Right atrium auricular region (tissue), 2 donors: Measurements from ENCODE around the gene HDAC9. TPM values are rescaled to one million over a fixed set of nuclear protein-coding genes. Genes with fewer than 3 reads are reported as not detected.

Experiments
- DNase-seq: peaks from one replicate; pipeline ENCODE4 v3.0.0-alpha.2; 2019; ENCODE audit warnings: low spot score
- H3K27ac ChIP-seq, 2 donors: fragments of 200-600 bp; sonication (generic); 1 replicate in 1 of 2; 2 replicates in 1 of 2; pipeline ENCODE4 v1.5.1; 2016 to 2019
- H3K27me3 ChIP-seq, 2 donors: fragments of 200-600 bp; sonication (generic); one replicate each; pipeline versions ENCODE4 v1.5.1 to v1.6.0; 2017 to 2019
- H3K36me3 ChIP-seq: fragments of 200-600 bp; sonication (generic); one replicate; pipeline ENCODE4 v1.5.1; 2016
- H3K4me1 ChIP-seq, 2 donors: fragments of 200-600 bp; sonication (generic); one replicate each; pipeline versions ENCODE4 v1.5.1 to v1.6.0; 2017 to 2019
- H3K4me3 ChIP-seq, 2 donors: fragments of 200-600 bp; sonication (generic); 1 replicate in 1 of 2; 2 replicates in 1 of 2; pipeline ENCODE4 v1.5.1; 2017 to 2019; ENCODE audit warnings: mild to moderate bottlenecking in 1 of 2, moderate library complexity in 1 of 2
- H3K9me3 ChIP-seq, 2 donors: fragments of 200-600 bp; sonication (generic); one replicate each; pipeline ENCODE4 v1.5.1; 2019
- total RNA-seq, 2 donors: library from RNA; depleted of rRNA; stranded (reverse); fragments of >200 nt; gene quantifications; one replicate each; pipeline ENCODE4 v1.1.0, GENCODE V29; 2016
- TF ChIP-seq, protein P1 (sequence below), 2 donors: fragments of 200-600 bp; sonication (generic); IDR thresholded peaks; one replicate each; pipeline ENCODE4 v1.5.1; 2019; ENCODE audit warnings: antibody characterized with exemption in 2 of 2

HDAC9 gene
- total RNA-seq, 2 donors from 2014 or later = 16.6 to 28.0 TPM

DNA sequence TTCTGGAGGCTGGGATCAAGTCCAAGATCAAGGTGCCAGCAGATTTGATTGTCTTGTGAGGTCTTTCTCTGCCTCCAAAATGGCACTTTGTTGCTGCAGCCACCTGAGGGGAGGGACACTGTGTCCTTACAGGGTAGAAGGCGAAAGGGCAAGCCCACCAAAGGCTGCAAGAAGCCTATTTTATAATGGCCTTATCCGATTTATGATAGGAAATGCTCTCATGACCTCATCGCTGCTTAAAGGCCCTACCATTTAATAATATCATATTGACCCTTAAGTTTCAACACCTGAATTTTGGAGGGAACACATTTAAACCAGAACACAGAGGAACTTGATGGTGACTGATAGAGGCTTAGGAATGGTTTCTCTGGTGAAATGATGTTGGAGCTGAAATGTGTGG, 325.4 kb downstream of the HDAC9 start:
- TF ChIP-seq, protein P1, sequence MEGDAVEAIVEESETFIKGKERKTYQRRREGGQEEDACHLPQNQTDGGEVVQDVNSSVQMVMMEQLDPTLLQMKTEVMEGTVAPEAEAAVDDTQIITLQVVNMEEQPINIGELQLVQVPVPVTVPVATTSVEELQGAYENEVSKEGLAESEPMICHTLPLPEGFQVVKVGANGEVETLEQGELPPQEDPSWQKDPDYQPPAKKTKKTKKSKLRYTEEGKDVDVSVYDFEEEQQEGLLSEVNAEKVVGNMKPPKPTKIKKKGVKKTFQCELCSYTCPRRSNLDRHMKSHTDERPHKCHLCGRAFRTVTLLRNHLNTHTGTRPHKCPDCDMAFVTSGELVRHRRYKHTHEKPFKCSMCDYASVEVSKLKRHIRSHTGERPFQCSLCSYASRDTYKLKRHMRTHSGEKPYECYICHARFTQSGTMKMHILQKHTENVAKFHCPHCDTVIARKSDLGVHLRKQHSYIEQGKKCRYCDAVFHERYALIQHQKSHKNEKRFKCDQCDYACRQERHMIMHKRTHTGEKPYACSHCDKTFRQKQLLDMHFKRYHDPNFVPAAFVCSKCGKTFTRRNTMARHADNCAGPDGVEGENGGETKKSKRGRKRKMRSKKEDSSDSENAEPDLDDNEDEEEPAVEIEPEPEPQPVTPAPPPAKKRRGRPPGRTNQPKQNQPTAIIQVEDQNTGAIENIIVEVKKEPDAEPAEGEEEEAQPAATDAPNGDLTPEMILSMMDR (IDR thresholded peaks at IDR 0.05) = no peak
- Histone ChIP-seq H3K4me3 (no peak overlapping the region), H3K27ac (no peak overlapping the region), H3K9me3 (no peaks in the 10 kb centered on the region), H3K36me3 (no peaks in the 10 kb centered on the region), H3K27me3 (no peaks in the 10 kb centered on the region), H3K4me1 (no peaks in the 10 kb centered on the region)
- DNase-seq = no peak

DNA sequence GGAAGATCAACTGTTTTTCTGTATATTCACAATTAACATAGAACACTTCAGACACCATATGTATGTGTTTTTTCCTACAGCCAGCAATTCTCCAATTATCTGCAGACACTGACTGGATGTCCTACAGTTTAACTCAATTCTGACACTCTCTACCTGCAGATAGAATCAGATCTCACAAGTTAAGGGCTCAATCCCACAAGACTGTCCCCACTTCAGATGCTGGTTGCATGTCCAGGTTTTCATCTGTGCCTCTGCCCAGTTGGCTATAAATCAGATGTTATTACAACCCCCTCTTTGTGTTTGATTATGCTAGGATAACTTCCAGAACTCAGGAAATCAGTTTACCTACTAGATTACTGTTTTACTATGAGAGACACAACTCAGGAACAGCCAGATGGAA, 326.0 kb downstream of the HDAC9 start:
- no peak for DNase-seq
- H3K36me3 ChIP-seq = no peaks in the 10 kb centered on the region
- no peaks in the 10 kb centered on the region for H3K9me3 ChIP-seq
- TF ChIP-seq, protein P1 (IDR thresholded peaks at IDR 0.05) = no peak
- no peaks in the 10 kb centered on the region for H3K4me1 ChIP-seq
- no peak overlapping the region for H3K4me3 ChIP-seq
- no peak overlapping the region for H3K27ac ChIP-seq
- H3K27me3 ChIP-seq = no peaks in the 10 kb centered on the region

DNA sequence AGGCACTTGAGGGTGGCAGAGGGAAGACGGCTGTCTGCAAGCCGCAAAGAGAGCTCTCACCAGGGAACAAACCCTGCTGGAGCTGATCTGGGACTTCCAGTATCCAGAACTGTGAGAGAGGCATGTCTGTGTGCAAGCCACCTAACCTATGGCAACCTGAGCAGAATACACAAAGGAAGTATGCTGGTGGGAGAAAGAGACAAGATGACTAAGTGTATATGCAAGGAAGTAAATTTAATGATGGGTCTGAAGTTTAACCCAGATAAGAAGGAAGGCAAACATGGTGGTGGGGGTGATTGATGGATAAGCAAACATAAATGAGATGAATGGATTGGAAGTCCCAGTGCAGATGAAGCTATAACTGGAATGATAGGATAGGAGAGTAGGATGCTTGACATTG, 328.6 kb downstream of the HDAC9 start:
- Histone ChIP-seq H3K36me3 (no peaks in the 10 kb centered on the region), H3K4me1 (no peaks in the 10 kb centered on the region), H3K27me3 (no peaks in the 10 kb centered on the region), H3K4me3 (no peak overlapping the region), H3K27ac (no peak overlapping the region), H3K9me3 (no peaks in the 10 kb centered on the region)
- TF ChIP-seq, protein P1 (IDR thresholded peaks at IDR 0.05) = no peak
- no peak for DNase-seq

DNA sequence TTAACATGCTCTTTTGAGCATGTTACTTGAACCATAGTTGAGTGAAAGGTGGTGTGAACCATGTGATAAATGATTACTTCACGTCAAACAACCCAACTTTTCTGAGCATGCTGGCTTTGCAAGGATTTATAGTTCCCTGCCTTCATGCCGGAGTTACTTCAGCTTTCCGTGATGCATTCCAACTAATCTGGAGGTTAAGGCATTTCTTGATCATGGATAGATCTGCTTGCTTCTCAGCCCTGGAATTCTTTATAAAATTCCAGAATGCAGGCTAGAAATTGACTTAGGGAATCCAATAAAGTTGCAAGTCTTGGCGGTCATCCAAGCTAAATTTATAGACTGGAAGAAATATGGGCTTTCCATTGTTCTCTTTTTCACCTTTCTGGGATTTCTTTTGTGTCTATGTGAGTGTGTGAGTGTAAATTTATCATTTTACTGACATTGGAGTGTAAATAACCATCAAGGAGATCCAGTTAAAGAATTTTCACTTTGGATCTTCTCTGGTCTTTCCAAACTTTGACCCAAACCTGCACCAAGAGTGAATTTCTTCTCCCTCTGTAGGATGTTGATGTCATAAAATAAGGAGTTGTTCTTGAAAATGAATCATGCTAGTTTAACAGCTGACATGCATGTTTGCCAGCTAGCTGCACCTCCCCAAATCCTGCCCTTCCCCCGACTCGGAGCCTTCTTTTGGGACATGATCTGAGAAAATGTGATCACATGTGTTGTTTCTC, 332.9 kb downstream of the HDAC9 start:
- DNase-seq = no peak
- H3K27me3 ChIP-seq = no peaks in the 10 kb centered on the region
- no peaks in the 10 kb centered on the region for H3K9me3 ChIP-seq
- H3K27ac ChIP-seq = no peak overlapping the region
- TF ChIP-seq, protein P1 (IDR thresholded peaks at IDR 0.05) = no peak
- no peaks in the 10 kb centered on the region for H3K4me1 ChIP-seq
- H3K36me3 ChIP-seq = no peaks in the 10 kb centered on the region
- no peak overlapping the region for H3K4me3 ChIP-seq

DNA sequence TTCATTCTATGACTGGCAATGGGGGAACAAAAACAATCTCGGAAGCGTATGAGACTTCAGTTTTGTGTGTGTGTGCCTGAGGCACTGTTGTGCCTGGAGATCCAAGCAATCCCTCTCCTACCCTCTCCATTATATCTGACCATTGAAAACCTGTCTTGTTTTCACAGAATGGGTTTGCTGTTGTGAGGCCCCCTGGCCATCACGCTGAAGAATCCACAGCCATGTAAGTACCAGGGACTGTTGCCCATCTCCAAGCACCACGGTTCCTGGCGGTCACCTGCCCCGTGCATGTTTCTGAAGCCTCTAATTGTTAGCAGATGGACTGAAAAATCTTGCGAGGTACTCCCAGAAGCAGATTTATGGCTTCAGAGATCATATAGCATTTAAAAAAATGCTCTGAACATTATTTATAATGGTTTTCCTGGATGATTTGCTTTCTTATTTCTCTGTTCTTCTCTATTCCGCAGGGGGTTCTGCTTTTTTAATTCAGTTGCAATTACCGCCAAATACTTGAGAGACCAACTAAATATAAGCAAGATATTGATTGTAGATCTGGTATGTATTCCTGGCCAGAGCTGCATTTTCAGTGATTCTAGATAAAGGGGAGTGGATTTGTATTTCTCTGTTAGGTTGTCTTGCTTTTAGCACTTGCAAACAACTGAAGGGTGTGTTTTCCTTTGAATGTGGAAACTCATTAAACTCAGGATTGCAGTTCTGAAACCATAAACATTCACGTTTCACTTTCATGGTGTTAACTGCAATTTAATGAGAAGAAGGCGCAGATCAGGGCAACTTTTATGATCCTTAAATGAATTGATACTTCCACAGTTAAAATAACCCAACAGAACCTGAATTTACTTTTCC, 333.7 kb downstream of the HDAC9 start:
- Histone ChIP-seq H3K4me1 (no peaks in the 10 kb centered on the region), H3K4me3 (no peak overlapping the region), H3K36me3 (no peaks in the 10 kb centered on the region), H3K27ac (no peak overlapping the region), H3K9me3 (no peaks in the 10 kb centered on the region), H3K27me3 (no peaks in the 10 kb centered on the region)
- TF ChIP-seq, protein P1 (IDR thresholded peaks at IDR 0.05) = no peak
- no peak for DNase-seq
